Measurements from ENCODE around the gene NPLOC4. TPM values are rescaled to one million over a fixed set of nuclear protein-coding genes. Genes with fewer than 3 reads are reported as not detected.

The NPLOC4 gene
- total RNA-seq, 1 donor from 2014 or later = 51.9 TPM

DNA sequence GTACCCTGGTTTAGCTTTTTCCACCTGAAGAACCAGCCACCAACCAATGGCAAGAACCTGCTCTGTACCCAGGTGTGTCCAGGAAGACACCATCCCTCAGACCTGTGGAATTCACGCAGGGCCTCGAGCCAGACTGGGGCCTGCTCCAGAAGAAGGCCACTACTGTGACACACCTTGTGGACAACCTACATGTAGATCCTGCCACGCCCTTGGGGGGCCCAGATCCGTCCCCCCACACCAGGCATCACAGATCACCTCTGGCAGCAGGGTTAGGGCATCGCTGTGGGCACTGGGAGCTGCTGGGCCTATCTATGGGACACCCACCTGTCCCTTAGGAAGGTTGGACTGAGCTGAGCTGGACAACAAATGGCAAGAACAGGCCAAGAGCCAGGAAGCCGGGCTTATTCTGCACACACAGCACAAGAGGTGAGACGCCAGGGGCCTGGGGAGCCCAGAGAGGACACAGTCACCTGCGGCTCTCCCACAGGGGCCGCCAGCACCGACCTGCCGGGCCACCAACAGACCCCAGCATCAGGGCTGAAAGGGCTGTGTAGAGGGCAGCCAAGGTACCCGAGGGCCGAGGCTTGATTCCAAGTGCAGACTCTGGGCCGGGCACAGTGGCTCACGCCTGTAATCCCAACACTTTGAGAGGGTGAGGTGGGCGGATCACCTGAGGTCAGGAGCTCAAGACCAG is 92.5 kb downstream of the NPLOC4 start:
- TF ChIP-seq, protein P1, sequence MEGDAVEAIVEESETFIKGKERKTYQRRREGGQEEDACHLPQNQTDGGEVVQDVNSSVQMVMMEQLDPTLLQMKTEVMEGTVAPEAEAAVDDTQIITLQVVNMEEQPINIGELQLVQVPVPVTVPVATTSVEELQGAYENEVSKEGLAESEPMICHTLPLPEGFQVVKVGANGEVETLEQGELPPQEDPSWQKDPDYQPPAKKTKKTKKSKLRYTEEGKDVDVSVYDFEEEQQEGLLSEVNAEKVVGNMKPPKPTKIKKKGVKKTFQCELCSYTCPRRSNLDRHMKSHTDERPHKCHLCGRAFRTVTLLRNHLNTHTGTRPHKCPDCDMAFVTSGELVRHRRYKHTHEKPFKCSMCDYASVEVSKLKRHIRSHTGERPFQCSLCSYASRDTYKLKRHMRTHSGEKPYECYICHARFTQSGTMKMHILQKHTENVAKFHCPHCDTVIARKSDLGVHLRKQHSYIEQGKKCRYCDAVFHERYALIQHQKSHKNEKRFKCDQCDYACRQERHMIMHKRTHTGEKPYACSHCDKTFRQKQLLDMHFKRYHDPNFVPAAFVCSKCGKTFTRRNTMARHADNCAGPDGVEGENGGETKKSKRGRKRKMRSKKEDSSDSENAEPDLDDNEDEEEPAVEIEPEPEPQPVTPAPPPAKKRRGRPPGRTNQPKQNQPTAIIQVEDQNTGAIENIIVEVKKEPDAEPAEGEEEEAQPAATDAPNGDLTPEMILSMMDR (conservative IDR thresholded peaks at IDR 0.05; ENCODE audit: low read depth, low read length) = no peak
- no peak overlapping the region for H3K4me3 ChIP-seq (ENCODE audit: low read depth, low read length)
- DNase-seq (ENCODE audit: low read depth) = no peak

DNA sequence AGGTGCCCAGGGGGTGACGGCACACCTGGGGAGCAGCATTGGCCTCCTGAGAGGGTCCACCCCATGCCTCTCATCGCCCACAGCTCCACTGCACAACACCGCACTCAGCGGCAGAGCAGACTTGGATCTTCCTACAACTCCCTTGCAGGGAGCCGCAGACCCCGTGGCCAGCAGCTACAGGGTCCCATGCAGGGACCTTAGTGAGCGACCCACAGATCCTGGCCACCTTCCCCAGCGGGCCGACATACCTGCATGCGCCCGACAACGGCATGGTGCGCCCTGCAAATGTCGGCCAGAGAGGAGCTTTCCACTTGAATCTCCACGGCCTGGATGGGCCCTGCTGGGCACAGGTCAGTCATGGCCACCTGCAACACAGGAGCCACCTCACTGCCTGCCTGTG is 93.2 kb downstream of the NPLOC4 start:
- TF ChIP-seq, protein P1 (conservative IDR thresholded peaks at IDR 0.05; ENCODE audit: low read depth, low read length) = no peak
- no peak overlapping the region for H3K4me3 ChIP-seq (ENCODE audit: low read depth, low read length)
- no peak for DNase-seq (ENCODE audit: low read depth)

DNA sequence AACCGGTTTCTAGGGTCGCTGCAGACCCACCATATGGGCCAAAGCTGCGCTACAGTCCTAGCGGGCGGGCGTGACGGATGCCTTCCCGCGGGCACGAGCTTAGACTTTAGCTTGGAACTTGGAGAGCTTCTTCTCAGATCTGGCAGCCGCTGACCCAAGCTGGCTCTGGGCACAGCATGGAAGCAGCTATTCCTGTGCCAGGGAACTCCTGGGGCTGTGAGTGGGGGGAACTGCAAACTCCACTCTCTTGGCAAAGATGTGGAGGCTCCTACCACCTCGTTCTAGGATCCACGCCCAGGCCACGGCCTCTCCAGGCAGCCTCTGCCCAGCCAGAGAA is 93.6 kb downstream of the NPLOC4 start:
- TF ChIP-seq, protein P1 (conservative IDR thresholded peaks at IDR 0.05; ENCODE audit: low read depth, low read length) = no peak
- DNase-seq (ENCODE audit: low read depth) = no peak
- no peak overlapping the region for H3K4me3 ChIP-seq (ENCODE audit: low read depth, low read length)

DNA sequence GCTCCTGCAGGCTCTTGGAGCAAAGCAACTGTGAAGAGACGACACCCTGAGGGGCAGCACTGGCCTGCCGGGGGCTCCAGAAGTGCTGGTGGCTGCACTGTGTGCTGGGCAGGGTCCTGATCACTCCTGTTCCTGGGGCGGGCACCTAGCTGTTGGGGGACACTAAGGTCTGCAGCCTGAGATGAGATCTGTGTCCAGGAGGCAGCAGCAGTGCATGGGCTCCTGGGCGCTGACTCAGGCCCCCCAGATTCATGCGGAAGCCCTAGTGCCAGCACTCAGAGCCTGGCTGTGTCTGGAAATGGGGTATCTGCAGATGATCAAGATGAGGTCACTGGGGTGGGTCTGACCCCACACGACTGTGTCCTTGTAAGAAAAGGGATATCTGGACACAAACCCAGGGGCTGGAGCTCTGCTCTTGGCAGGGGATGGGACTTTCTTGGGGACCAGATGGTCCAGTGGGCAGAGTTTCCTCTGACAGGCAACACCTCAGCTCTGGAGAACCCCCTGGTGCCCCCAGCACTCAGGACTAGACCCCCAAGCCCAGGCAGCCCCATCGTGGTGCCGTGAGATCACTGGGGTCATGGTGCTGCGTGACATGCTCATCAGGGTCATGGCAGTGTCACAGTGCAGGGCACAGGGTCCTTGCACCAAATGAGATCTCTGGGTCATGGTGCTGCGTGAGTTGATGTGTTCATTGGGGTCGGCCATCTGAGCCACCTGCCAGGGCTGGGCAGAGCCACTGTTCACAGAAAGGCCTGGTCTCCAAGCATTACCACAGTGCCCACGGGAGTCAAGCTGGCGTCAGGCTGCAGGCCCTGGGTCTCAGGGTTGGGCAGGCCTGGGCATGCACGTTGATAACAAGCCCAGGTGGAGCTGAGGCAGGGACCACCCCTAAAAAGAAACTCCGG is 94.2 kb downstream of the NPLOC4 start:
- DNase-seq (ENCODE audit: low read depth) = no peak
- TF ChIP-seq, protein P1 (conservative IDR thresholded peaks at IDR 0.05; ENCODE audit: low read depth, low read length) = no peak
- H3K4me3 ChIP-seq (ENCODE audit: low read depth, low read length) = no peak overlapping the region

DNA sequence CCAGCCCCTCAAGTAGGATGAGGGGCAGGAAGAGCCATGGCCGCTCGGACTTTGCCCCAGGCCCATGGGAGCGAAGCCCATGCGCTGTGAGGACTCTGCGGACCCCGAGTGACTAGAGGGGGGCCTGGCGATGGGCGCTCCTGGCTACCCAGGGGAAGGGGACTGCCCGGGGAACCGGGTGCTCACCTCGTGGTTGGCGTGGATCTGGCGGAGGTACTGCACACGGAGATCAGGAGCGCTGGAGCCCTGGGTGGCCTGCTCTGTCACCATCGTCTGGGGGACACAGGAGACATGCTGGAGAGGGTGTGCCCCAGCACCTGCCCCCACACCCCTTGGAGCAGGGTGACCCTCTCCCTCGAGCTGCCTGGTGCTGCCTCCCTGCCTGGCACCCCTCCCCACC is 95.8 kb downstream of the NPLOC4 start:
- no peak for DNase-seq (ENCODE audit: low read depth)
- TF ChIP-seq, protein P1 (conservative IDR thresholded peaks at IDR 0.05; ENCODE audit: low read depth, low read length) = no peak
- no peak overlapping the region for H3K4me3 ChIP-seq (ENCODE audit: low read depth, low read length)

DNA sequence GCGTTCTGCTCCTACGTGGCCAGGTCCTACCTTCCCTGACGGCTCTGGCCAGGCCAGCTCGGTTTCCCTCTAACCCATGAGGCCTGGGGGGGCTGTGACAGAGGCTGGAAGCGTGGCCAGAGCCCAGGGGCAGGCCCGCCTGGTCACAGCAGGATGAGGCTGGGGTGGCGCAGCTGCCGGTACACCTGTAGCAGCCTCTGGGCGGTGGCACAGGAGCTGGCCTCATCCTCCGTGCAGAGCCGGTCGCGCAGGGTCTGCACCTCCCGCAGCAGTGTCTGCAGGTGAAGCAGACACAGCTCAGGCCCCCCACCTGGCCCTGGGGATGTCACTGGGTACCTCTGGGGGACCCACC is 96.3 kb downstream of the NPLOC4 start:
- DNase-seq (ENCODE audit: low read depth) = no peak
- no peak overlapping the region for H3K4me3 ChIP-seq (ENCODE audit: low read depth, low read length)
- TF ChIP-seq, protein P1 (conservative IDR thresholded peaks at IDR 0.05; ENCODE audit: low read depth, low read length) = no peak
